Left ventricle myocardium superior (tissue), 1 donor: ENCODE data around the gene DECR2. TPM values are rescaled to one million over a fixed set of nuclear protein-coding genes. Genes with fewer than 3 reads are reported as not detected.

Experiments
- ATAC-seq: fragments of 200-7000 bp; cut with Tn5 transposase; one replicate; pipeline ENCODE4 v1.9.1; 2020; ENCODE audit warnings: mild to moderate bottlenecking, moderate library complexity
- DNase-seq: peaks from one replicate; pipeline ENCODE4 v3.0.0-alpha.2; 2020
- intact Hi-C: fragments of 100-400 bp; cut with micrococcal nuclease; formaldehyde crosslinking; loops from one replicate; pipeline ENCODE4 v1.11.0; 2022
- total RNA-seq: library from RNA; stranded (reverse); fragmentation: NEBNext Ultra II Directional; extraction: Animal tissue kit (Norgen Biotek cat#: 25700); gene quantifications from one replicate; pipeline ENCODE4 v1.2.1, GENCODE V29; 2021
- donor health status: DM: no; HTN: yes; CAD: no; lungs with severe emphysema.

Gene DECR2
- total RNA-seq, 1 donor from 2014 or later = 9.8 TPM

DNA sequence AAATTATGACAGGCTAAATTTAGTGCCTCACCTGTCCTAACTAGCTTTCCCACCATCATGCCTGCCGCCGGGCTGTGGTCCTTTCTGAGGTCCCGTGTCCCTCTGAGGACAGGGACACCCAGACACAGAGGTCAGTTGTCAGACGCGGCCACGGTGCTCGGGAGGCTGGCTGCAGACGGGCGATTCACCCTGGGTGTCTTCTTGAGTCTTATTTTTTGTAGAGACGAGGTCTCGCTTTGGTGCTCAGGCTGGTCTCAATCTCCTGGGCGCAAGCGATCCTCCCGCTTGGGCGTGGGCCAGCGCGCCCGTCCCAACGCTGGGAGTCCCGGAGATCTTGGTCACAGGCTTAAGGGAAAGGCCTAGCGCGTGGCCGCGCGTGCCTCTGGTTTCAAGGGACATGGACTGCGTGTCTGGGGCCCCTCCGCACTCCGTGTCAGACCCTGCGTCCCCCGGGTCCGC, 23.0 kb downstream of the DECR2 start:
- intact Hi-C loops = no loop called here
- ATAC-seq (peak; percentile 56), DNase-seq (peak; percentile 76)

DNA sequence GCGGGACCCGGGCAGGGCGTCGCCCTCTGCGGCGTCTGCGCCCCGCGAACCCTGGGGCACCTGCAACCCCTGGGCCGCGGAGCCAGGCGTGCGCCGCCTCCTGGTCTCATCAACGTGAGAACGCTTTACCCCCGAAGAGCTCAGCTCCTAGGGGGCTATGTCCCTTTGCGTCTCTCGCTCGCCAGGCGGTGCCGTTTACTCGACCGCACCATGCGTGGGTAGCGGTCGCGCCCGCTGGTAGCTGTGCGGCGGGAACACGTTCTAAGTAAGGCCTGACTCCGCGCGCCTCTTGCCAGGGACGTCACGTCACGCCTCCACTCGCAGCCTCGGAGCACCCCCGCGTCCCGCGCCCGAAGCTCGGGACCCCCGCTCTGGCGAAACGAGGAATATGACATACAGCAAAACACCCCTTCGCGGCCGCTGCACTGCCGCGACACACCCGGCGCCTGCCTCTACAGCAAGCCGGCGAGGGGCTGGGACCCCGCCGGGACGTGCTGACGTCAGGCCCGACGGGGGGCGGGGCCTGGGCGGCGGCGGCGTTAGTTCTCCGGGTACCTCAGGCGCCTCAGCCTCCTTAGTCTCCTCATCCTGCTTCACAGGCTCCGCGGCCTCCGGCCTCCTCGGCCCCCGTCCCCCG, 23.5 kb downstream of the DECR2 start, which contains the start of gene RAB11FIP3:
TSS of gene RAB11FIP3 (plus strand) at position 568 of the 637 bp plus-strand sequence. CDS start 358 bp downstream, outside the sequence.
- DNase-seq = peak; percentile 93
- ATAC-seq = peak; percentile 90
- intact Hi-C loops = no loop called here

- ATAC-seq = no peak
- intact Hi-C loops = no loop called here
- no peak for DNase-seq
Measured at GRCh38 chr16:425740-426114, 24.0 kb downstream of the DECR2 start.

- ATAC-seq (no peak), DNase-seq (peak; percentile 48)
- intact Hi-C loops = no loop called here
Measured at GRCh38 chr16:426115-426905, 24.6 kb downstream of the DECR2 start.

DNA sequence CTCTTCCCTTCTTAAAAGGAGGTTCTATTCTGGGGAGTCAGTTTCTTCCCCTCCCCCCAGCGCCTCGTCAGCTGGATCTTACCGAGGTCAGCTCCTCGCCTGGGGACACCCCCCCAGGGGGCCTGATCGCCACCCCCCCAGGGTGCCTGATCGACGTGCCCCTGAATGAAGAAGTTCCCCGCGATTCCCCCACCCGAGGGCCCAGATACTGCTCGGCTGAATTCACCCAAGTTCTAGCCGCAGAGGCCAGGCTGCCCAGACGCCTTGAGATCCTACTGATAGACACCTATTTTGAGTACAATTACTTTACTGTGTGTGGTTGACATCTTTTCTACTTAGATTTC, 25.2 kb downstream of the DECR2 start:
- DNase-seq (no peak), ATAC-seq (no peak)
- intact Hi-C loops = no loop called here

DNA sequence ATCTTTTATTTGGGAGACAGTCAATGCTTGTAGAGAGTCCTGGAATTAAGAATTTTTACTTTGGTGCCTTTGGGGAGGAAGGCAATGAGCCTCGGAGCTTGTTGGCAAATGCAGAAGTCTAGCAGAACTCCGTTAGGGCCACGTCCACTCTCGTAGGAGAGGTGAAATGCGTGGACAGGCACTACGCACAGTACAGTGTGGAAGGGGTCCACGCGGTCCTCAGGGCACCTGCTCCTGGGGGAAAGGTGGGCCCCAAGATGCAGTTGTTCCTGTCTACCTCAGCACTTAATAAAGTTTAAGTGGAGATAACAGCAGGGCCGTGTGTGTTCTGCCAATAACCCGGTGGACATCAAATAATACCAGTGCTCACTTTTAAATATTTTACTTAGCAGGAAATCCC, 25.6 kb downstream of the DECR2 start:
- DNase-seq (no peak), ATAC-seq (no peak)
- intact Hi-C loops = no loop called here

DNA sequence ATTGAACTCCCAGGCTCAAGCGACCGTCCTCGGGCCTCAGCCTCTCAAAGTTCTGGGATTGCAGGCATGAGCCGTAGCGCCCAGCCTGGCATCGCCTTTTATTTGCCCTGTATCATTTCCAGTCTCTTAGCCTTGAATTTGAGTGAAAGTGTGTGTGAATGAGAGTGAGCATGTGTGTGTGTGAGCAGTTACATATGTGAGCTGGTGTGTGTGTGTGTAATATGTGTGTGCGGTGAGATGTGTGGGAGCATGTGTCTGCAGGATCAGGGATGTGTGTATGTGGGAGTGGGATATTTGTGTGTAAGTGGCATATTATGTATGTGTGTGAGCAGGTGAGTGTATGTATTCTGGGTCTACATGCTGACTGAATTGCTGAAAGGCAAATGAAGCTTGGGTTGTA, 29.2 kb downstream of the DECR2 start:
- ATAC-seq = no peak
- intact Hi-C loops = no loop called here
- DNase-seq = no peak

- intact Hi-C loops = no loop called here
- DNase-seq = no peak
- ATAC-seq = no peak
Measured at GRCh38 chr16:440627-441026, 38.9 kb downstream of the DECR2 start.

- no peak for DNase-seq
- no peak for ATAC-seq
Measured at GRCh38 chr16:441447-441846, 39.8 kb downstream of the DECR2 start.

DNA sequence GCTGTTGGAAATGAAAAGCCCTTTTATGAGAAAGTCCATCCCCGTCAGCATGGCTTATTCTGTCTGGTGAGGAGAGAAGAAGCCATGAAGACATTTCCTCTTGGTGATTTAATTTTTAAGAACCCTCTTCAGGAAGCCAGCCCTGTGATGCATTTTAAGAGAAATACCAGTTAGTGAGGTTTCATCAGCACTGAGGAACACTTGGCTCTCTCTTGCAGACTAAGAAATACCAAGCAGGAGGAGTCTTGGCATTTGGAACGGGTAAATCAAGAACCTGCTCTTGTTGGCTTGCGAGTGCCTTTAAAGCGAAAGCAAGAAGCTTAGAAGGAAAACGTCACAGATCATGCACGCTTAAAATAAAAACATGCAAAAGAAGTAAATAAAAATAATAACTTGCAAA, 41.3 kb downstream of the DECR2 start:
- no peak for DNase-seq
- peak; percentile 48 for ATAC-seq
- intact Hi-C loops = no loop called here

More at GRCh38 chr16:441447-441846, 39.8 kb downstream of the DECR2 start:
- intact Hi-C loops = no loop called here

- intact Hi-C loops = no loop called here
- DNase-seq (no peak), ATAC-seq (no peak)
Measured at GRCh38 chr16:444027-444426, 42.3 kb downstream of the DECR2 start.

GRCh38 chr16:445566-445965, 43.9 kb downstream of the DECR2 start:
- intact Hi-C loops = no loop called here
- DNase-seq = no peak
- no peak for ATAC-seq

DNA sequence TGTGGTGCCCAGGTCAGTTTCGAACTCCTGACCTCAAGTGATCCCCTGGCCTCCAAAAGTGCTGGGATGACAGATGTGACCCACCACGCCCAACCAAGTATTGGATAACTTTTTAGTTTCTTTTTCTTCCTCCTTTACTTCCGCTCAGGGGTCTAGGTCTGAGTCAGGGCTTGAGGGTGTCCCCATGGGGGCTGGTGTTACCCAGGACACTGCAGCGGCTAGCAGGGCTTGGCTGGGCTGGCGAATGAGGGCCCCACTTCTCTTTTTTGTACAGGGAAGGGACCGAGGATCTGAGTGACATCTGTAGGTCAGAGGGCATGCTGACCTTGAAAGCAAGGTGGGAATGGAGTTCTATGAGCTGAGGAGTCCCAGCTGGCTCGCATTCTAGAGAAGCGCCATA, 48.7 kb downstream of the DECR2 start:
- DNase-seq (no peak), ATAC-seq (no peak)
- intact Hi-C loops = no loop called here

DNA sequence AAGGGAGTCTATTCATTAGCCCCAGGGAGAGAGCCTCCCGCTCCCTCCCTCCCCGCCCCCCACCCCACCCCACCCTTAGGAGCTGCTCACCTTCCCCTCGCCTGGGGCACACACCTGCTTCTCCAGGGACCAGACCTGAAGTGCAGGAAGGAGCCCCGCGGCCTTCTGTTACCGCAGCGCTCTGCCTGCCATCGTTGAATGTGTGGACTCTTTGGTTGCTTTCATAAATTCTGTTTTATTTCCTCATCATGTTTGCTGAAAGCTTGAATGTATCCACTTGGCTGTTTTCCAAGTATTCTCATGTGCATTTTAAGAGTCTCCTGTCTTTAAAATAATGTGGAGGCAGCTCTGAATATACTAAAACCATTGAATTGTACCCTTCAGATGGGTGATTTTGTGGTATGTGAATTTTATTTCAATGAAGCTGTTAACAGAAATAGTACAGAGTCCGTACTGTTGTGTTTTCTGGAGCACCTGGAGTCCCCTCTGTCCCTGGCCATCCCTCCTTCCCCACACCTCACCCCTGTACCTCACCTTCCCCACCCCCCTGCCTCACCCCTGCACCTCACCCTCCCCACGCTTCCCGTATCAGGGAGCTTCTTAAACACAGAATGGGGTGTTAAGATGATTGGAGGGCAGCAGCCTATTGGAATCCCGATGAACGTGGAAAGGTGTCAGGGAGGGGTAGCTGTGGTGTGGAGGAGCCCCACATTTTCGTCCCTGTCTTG, 49.3 kb downstream of the DECR2 start:
- DNase-seq = no peak
- intact Hi-C loops = no loop called here
- no peak for ATAC-seq

DNA sequence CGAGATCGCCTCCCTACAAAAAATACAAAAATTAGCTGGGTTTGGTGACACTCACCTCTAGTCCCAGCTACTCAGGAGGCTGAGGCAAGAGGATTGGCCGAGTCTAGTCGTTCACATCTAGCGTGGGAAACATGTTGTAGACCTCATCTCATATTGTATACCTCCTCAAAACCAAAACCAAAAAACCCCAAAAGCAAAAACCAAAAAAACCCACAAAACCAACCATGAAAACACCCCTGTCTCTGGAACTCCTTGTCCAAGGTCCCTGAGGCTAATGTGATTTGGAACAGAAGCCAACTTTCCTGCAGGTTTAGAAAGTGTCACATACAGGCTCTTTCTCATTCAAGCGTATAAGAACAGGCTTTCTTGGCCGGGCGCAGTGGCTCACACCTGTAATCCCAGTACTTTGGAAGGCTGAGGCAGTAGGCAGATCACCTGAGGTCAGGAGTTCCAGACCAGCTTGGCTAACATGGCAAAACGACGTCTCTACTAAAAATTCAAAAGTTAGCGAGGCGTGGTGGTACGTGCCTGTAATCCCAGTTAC, 52.8 kb downstream of the DECR2 start:
- DNase-seq = no peak
- intact Hi-C loops = no loop called here
- no peak for ATAC-seq

DNA sequence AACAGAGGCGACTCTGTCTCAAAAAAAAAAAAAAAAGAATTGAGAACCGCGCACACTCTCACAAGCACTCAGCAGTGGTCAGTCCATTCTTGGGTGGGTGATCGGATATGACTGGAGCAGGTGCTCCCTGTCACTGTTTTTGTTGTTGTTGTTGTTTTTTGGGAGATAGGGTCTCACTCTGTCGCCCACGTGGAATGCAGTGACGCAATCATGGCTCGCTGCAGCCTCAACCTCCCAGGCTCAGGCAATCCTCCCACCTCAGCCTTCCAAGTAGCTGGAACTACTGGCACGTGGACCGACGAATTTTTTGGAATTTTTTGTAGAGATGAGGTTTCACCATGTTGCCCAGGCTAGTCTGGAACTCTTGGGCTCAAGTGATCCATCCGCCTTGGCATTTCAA, 53.8 kb downstream of the DECR2 start:
- intact Hi-C loops = no loop called here
- no peak for DNase-seq
- no peak for ATAC-seq

DNA sequence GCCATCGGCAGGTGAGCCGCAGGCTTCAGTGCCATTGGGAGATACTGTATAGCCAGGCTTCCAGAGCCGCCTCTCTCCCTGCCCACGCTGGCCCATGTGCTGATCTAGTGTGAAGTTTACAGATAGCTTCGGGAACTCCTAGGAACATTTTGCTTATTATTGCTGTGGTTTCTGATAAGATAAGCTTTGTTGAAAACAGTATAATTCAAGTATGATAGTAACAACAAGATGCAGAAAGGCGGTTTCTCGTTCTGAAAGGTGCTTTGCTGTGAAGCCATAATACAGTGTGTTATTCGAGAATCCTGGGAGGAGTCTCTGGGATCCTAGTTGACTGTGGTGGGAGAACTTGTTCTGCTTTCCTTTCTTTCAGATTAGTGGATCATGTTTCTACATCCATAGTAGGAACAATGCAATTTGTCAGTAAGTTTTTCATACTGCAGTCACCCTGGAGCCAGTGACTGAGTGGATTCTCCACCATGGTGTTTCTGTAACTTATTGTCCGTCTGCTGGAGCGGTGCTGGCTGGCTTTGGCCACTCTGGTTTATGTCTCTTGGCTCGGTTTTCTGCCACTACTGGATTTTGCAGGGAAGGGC, 55.3 kb downstream of the DECR2 start:
- DNase-seq (no peak), ATAC-seq (peak; percentile 71)
- intact Hi-C loops = no loop called here

DNA sequence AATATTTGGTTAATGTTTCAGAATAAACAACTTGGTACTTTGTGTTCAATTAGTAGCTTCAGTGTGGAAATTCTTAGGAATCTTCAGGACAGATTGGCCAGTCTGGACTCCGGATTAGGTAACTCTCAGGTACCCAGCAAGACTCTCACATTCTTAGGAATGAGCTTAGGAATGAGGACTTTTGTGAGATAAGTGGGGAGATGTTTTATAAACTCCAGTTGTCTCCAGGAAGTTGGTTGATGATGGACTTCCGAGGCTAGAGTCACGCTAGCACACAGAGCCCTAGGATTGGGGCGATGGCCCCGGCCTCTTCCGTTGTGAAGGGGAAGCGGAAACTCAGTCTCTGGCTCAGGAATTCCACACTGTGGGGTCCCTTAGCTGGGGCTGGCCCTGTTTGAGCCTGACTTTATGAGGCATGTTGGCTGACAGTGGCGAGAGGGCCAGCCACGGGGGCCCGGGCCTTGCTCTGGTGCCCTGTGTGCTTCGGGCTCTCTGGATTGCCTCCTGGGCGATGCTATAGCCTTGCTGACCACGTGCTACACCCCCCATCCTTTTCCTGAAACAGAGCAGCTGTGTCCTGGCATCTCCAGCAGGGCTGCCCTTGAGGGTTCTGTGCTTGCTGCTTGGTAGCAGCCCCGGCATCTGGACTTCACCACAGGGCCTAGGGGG, 56.2 kb downstream of the DECR2 start:
- DNase-seq (no peak), ATAC-seq (peak; percentile 38)
- intact Hi-C loops = no loop called here

DNA sequence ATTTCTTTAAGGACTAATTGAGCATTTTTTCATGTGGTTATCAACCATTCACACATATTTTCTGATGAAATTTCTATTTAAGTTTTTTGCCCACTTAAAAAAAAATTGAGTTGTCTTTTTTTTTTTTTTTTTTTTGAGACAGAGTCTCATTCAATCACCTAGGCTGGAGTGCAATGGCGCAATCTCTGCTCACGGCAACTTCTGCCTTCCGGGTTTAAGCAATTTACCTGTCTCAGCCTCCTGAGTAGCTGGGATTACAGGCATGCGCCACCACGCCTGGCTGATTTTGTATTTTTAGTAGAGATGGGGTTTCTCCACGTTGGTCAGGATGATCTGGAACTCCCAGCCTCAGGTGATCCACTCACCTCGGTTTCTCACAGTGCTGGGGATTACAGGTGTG, 58.1 kb downstream of the DECR2 start:
- DNase-seq (no peak), ATAC-seq (no peak)
- intact Hi-C loops = no loop called here
